ENCODE results near the gene SCGB3A1. TPM values are rescaled to one million over a fixed set of nuclear protein-coding genes. Genes with fewer than 3 reads are reported as not detected.

The SCGB3A1 gene
- total RNA-seq, 1 experiment from 2014 or later = not detected

DNA sequence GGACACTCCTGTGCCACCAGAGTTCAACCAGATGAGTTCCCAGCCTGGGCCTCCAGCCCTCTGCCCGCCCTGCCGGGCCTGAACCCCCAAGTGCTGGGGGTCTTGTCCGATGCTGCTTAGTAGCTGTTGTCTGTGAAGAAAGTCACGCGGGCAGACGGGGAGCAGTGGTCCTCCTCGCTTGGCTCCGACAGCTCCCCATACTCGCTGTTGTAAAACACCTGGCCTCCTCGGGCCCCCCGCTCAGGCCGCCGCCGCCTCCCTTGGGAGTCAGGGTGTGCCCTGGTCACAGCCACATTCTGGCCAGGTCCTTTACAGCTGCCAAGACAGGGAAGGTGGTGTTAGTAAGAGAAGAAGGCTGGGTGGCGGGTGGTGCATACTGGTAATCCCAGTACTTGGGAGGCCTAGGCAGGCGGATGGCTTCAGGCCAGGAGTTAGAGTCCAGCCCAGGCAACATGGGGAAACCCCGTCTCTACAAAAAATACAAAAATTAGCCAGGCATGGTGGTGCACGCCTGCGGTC is 11.8 kb upstream of the SCGB3A1 start:
- ATAC-seq = no peak
- CTCF ChIA-PET = no interaction called here
- Histone ChIP-seq H3K9me2 (replicated peaks; ENCODE audit: low read length) (no peaks in the 10 kb centered on the region), H3K36me3 (ENCODE audit: low read depth, low read length) (no peaks in the 10 kb centered on the region), H3K9me3 (ENCODE audit: low read length) (no peaks in the 10 kb centered on the region), H3K4me2 (ENCODE audit: low read length) (no peak overlapping the region), H3K4me3 (ENCODE audit: low read length) (no peak overlapping the region), H3K79me2 (ENCODE audit: low read length) (no peaks in the 10 kb centered on the region), H3K27me3 (ENCODE audit: low read length) (no peaks in the 10 kb centered on the region), H3K9ac (ENCODE audit: low read length) (no peak overlapping the region), H2AFZ (ENCODE audit: low read length) (no peak overlapping the region), H3K27ac (ENCODE audit: low read length) (no peak overlapping the region), H3F3A (ENCODE audit: low read length, unreplicated experiment) (no peaks in the 10 kb centered on the region), H4K20me1 (ENCODE audit: low read length) (no peaks in the 10 kb centered on the region), H3K4me1 (ENCODE audit: insufficient read depth, low read length) (no peaks in the 10 kb centered on the region)
- intact Hi-C loops (cut with micrococcal nuclease) = loop anchor here (10.0 kb wide), 1 partner anchor 108 kb away; the partner anchor contains the start of gene CNOT6
- DNase-seq = no peak
- TF ChIP-seq EZH2phosphoT487 (IDR thresholded peaks at IDR 0.05; ENCODE audit: borderline replicate concordance, low read length) (no peak), EZH2 (IDR thresholded peaks at IDR 0.05; ENCODE audit: low read length, unreplicated experiment) (no peak)
- TF ChIP-seq, protein P1, sequence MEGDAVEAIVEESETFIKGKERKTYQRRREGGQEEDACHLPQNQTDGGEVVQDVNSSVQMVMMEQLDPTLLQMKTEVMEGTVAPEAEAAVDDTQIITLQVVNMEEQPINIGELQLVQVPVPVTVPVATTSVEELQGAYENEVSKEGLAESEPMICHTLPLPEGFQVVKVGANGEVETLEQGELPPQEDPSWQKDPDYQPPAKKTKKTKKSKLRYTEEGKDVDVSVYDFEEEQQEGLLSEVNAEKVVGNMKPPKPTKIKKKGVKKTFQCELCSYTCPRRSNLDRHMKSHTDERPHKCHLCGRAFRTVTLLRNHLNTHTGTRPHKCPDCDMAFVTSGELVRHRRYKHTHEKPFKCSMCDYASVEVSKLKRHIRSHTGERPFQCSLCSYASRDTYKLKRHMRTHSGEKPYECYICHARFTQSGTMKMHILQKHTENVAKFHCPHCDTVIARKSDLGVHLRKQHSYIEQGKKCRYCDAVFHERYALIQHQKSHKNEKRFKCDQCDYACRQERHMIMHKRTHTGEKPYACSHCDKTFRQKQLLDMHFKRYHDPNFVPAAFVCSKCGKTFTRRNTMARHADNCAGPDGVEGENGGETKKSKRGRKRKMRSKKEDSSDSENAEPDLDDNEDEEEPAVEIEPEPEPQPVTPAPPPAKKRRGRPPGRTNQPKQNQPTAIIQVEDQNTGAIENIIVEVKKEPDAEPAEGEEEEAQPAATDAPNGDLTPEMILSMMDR (conservative IDR thresholded peaks at IDR 0.05; ENCODE audit: low read depth, low read length) = no peak
- BruUV-seq (replicated peaks) = no TSS peak
- POLR2A ChIA-PET (ENCODE audit: unreplicated experiment) = no interaction called here

DNA sequence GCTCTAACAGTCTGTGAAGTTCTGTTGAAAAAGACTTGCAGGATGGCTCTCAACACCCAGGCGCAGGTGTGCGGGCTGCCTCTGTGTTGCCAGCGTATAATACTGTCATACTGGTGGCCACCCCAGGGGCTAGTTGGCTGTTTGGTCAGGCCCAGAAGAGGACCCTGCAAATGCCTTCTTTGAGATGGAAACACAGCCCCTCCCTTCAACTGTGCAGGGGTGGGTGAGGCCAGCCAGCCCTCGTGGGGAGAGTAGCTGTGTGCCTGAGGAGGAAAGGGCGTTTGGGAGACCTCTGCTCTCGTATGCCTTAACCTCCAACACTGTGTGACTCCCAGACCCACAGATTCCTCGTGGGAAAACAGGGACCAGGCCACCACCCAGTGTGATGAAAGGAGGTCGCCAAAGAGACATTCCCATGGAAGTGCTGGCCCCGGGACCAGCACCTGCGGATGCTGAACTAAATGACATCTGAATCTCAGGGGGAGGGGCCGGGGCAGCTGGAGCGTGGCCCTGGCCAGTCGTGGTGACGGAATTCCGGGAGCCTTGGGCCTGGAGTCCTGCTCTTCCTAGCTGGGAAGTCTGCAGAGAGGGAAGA is 11.3 kb upstream of the SCGB3A1 start:
- Histone ChIP-seq H3K27ac (ENCODE audit: low read length) (no peak overlapping the region), H3K4me2 (ENCODE audit: low read length) (no peak overlapping the region), H3K36me3 (ENCODE audit: low read depth, low read length) (no peaks in the 10 kb centered on the region), H3K4me1 (ENCODE audit: insufficient read depth, low read length) (no peaks in the 10 kb centered on the region), H3K27me3 (ENCODE audit: low read length) (no peaks in the 10 kb centered on the region), H2AFZ (ENCODE audit: low read length) (no peak overlapping the region), H3K79me2 (ENCODE audit: low read length) (no peaks in the 10 kb centered on the region), H3K4me3 (ENCODE audit: low read length) (no peak overlapping the region), H3K9me3 (ENCODE audit: low read length) (no peaks in the 10 kb centered on the region), H3F3A (ENCODE audit: low read length, unreplicated experiment) (no peaks in the 10 kb centered on the region), H3K9ac (ENCODE audit: low read length) (no peak overlapping the region), H3K9me2 (replicated peaks; ENCODE audit: low read length) (no peaks in the 10 kb centered on the region), H4K20me1 (ENCODE audit: low read length) (no peaks in the 10 kb centered on the region)
- CTCF ChIA-PET = no interaction called here
- BruUV-seq (replicated peaks) = no TSS peak
- no peak for DNase-seq
- TF ChIP-seq, protein P1 (conservative IDR thresholded peaks at IDR 0.05; ENCODE audit: low read depth, low read length) = no peak
- TF ChIP-seq EZH2phosphoT487 (IDR thresholded peaks at IDR 0.05; ENCODE audit: borderline replicate concordance, low read length) (no peak), EZH2 (IDR thresholded peaks at IDR 0.05; ENCODE audit: low read length, unreplicated experiment) (no peak)
- no peak for ATAC-seq
- intact Hi-C loops (cut with micrococcal nuclease) = loop anchor here (10.0 kb wide), 1 partner anchor 108 kb away; the partner anchor contains the start of gene CNOT6
- POLR2A ChIA-PET (ENCODE audit: unreplicated experiment) = no interaction called here
